Kidney capillary endothelial cell (primary cell): ENCODE results near the gene TMEM185B.
"Not testable (repeated sequence)": the region's sequence is repeated elsewhere in the genome, so short reads cannot be mapped to it uniquely, and the experiment has no call there.

Experiments used
- DNase-seq: peaks from one replicate; pipeline ENCODE4 v3.0.0-alpha.2; 2018; ENCODE audit warnings: low spot score

The TMEM185B gene

GRCh38 chr2:120251880-120252224 lies 28.7 kb upstream of the TMEM185B start:
- no peak for DNase-seq

DNA sequence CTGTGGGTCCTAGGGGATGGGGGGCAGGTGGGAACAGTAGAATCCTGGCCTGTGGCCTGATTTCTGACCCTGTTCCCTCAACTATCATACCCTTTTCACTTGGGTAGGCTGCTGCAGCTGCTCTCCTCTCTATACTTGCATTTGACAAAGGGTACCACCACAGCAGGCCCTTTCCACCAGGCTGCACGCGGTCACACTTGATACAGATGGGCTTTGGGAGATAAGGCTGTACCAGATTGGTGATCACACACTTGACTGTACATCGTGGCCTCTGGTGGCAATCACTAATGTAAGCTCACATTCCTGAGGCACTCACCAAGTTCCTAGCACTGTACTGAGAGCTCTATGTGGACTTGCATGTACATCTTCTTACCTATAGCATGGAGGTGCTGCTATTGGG lies 27.9 kb upstream of the TMEM185B start:
- no peak for DNase-seq

- no peak for DNase-seq
These were observed 27.4 kb upstream of the TMEM185B start for GRCh38 chr2:120250640-120251039.

DNA sequence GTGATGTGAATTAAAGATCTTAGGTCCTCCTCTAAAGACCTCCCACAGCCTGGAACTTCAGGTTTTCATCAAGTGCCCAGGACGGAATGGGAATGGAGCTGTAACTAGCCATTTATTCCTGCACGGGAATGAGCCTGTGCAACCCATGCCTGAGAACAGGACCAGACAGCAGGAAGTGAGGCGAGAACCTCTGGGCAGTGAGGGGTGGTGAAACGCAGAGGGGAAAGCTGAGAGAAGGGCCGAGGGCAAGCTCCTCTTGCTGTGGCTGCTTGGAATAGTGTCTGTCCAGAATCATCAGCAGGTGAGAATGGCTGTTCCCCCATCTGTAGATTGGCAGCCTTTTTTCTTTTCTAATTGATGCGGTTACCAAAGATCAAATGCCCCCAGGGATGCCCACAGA lies 24.7 kb upstream of the TMEM185B start:
- no peak for DNase-seq

- no peak for DNase-seq
These were observed 23.5 kb upstream of the TMEM185B start for GRCh38 chr2:120246546-120247300.

DNA sequence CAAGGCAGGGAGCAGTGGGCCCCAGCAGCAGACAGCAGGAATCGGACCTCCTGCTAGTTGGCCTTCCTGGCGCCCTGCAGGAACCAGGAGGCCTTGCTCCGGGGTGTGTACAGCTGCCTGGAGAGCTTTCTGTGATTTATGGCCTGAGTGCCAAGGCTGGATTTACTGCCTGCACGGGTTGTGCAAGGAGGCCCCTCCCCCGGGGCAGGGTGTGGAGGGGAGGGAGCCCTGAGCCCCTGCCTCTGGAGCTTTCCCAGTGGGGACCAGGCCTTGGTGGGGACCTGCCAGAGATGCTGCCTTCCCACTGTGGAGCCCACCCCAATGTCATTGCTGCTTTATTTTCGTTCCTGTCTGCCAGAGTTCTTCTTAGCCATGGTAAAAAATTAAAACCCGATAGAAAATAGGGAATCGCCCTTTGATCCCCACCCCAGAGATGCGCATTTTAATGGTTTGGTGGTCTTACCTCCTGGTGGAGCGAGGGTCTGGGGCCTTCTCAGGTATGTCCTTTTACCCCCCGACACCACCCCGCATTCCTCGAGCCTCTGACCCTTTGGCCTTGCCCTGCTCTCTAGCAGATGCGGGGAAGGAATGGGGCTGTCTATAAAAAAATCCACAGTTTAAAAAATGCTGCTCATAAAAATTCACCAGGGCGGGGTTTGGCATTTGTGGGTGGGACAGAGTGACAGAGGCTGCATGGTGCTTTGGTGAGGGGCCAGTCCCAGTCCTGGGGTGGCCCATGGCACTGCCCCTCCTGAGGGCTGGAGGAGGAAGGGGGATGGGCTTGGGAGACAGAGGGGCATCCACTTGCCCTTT lies 22.5 kb upstream of the TMEM185B start:
- DNase-seq, result no peak

DNA sequence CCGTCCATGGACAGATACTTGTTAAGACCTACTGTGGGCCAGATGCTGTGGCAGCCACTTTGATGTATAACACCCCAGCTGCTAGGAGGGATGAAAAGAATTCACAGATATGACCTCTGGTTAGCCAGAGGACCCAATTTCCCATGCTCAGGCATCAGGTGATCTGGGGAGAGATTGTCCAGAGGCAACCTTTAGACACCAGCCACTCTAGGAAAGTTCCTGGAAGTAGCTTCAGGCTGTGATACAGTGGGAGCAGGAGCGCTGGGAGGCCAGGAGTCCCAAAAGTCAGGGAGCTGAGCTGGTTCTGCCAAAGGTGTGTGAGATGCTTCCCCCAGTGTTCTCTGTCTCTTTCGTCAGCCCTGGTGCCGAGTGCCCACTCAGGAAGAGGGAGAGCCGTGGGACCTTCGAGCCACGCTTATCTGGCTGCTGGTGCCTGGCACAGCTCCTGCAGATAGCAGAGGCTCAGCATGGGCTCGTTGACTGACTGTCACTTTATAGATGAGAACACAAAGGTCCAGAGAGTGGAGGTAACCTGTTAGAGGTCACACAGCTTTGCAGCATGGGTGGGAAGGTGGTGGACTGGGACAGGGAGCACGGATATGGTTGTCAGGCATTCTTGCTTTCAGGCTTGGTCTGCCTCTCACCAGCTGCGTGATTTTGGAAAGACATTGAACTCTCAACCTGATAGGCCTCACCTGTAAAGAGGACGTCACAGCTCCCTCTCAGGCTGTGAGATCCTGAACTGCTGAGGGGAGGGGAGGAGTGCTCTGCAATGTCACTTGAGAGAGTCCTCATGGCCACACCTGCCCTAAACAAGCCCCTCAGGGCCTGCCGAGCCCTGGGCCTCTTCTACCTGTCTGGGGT lies 21.7 kb upstream of the TMEM185B start:
- no peak for DNase-seq

DNA sequence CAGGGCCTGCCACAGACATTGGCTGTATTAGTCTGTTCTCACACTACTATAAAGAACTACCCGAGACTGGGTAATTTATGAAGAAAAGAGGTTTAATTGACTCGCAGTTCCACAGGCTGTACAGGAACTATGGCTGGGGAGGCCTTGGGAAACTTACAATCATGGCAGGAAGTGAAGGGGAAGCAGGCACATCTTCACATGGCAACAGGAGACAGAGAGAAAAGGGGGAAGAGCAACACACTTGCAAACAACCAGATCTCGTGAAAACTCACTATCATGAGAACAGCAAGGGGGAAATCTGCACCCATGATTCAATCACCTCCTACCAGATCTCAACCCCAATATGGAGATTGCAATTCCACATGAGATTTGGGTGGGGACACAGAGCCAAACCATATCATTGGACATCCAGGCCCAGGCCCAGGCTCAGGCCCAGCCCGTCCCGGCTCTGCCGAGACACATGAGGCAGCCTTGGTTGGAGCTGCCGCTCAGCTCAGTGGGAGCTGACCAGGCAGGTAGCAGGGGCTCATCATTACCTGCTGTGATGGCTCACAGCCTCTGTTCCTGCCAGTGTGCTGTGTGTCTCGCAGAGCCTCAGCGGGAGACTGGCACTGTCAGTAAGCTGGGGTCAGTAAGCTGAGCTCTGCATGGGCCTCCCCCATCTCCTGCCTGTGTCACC lies 20.8 kb upstream of the TMEM185B start:
- DNase-seq, result no peak

DNA sequence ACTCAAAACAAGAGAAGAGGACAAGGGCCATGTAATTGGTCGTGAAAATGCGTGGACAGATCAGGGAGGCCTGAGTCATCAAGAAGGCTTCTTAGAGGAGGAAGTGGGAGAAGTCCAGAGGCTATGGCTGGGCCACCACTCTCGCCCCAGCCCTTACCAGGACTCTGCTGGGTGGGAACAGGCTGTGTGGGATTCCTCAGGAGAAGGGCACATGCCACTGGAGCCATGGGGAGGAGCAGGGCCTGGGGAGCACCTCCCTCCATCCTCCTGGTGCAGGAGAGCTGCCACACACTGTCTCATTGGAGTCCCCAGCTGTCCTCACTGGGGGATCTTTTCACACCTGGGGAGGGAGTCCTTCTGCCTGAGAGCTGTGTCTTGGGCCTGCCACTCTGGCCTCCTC lies 20.0 kb upstream of the TMEM185B start:
- no peak for DNase-seq

DNA sequence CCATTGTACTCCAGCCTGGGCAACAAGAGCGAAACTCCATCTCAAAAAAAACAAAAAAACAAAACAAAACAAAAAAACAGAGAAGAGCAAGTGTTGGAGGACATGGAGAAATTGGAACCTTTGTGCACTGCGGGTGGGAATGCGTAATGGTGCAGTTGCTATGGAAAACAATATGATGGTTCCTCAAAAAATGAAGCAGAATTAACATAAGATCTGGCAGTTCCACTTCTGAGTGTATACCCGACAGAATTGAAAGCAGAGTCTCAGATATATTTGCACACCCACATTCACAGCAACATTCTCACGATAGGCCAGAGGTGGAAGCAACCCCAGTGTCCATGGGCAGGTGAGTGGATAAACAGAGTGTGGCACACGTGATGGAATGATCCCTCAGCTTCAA lies 18.5 kb upstream of the TMEM185B start:
- no peak for DNase-seq

DNA sequence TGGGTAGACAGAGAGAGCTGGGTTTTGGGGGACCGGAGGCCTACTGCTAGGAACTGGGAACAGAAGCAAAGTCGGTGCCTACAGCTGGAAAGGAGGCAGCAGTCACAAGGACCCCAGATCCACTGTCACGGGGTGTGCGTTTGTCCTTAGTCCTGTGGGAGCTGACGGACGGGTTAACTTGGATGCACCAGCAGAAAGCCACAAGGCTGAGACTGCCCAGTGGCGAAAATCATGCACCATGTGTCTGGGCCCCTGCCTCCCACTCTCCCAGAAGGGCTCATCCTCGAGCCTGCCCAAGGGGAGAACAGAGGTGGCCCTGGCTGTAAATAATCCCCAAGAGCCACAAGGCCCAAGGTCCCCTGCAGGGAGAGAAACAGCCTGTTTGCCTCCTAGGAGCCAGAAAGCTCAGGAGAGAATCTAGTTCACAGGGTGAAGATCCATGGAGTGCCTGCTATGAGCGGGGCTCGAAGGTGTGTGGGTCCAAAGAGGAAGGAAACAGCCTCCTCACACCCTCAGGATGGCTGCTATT lies 17.8 kb upstream of the TMEM185B start:
- no peak for DNase-seq

GRCh38 chr2:120239488-120240287 lies 16.5 kb upstream of the TMEM185B start:
- DNase-seq, result peak; percentile 94

DNA sequence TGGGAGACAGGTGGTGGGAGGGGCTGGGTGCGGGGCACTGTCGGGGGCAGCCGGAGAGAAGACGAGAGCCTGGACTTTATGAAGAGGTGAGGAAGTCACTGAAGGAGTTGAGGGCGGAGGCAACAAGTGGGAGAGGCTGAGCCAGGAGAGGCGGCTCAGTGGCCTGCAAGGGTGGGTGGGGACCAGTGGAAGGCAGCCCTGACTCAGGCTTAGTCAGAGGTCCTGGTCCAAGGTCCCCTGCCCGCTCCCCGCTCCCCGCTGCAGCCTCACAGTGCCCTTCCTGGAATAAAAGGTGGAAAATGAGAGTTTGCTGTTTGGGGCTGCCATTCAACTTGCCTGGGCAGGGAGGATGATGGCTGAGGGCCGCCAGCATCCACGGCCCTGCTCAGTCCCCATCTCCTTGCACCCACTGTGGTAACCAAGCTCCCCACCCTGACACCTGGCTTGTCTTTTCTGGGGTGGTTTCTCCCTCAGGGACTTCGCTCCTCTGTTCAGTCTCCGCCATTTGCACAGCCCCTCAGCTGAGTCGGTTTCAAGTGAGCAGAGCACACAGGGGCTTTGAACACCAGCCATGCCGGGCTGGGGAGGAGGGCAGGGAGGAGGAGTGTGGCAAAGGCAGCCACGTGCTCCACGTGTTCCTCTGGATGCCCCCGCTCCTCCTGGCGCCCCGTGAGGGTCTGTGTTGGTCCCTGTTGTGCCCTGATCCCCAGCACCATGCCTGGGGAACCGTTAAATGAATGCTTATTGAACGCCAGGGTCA lies 15.7 kb upstream of the TMEM185B start:
- peak; percentile 88 for DNase-seq

DNA sequence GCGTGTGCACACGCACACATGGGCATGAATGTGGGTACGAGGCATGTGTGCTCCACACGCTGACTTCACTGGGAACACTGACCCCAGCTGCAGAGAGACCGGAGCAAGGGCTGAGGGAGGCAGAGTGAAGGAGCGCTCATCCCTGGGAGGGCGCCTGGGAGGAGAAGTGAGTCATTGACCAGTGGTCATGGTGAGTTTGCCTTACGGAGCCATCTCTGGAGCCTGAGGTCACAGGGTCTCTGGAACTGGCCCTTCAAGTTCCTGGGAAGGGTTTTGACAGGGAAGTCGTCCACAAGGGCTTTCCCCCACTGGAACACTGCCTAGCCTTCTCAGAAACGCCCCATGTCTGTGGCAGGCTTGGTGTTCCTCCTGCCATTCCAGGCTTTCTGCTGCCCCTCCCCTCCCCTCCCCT lies 14.3 kb upstream of the TMEM185B start:
- DNase-seq, result peak; percentile 67

- no peak for DNase-seq
These were observed 13.6 kb upstream of the TMEM185B start for GRCh38 chr2:120236791-120237190.

DNA sequence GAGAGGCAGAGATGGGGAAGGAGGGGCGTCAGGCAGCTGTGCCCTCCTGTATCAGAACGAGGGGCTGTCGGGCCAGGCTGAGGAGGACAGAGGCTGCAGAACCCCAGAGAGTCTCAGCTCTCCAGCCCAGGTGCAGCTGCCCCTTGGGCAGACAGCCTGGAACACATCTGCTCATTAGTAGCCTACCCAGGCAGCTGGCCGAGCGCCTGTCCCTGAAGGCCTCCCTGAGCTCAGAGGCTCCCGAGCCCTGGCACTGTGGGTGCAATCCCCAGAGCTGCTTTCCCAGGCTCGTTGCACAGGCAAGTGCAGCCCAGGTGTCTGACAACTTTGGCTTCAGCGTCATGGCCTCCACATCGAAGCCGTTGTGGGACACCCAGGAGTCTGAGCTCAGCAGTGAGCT lies 13.1 kb upstream of the TMEM185B start:
- DNase-seq, result no peak

- no peak for DNase-seq
These were observed 12.5 kb upstream of the TMEM185B start for GRCh38 chr2:120235681-120236080.

- not testable (repeated sequence) for DNase-seq
These were observed 12.0 kb upstream of the TMEM185B start for GRCh38 chr2:120235158-120235557.

GRCh38 chr2:120233292-120233691 lies 10.1 kb upstream of the TMEM185B start:
- no peak for DNase-seq

DNA sequence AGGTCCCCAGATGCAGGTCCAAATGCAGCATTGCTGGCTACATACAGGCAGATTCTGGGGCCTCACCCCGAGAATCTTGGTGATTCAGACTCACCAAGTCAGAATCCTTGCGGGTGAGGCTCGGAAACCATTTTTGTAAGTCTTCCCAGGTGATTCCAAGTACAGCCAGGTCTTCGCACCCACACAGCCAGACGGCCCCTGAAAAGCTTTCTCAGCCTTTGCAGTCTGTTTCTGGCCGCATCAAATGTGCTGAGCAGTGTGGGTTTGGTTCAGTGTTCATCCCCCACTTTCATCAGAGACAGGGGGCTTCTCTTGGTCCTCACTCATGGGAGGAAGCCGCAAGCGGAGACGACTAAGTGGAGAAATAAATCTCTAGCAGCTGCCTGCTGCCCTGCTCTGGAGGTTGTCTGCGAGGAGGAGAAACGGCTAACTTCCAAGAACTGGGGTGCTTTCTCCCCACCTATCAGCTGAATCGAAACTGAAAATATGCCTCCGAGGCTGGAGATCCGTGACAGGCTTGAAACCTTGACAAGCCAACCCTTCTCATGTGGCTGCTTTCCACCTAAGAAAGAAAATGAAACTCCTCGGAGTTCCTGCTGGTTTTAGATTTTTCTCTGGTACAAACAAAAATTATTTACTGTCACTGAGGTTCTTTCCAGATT lies 8.9 kb upstream of the TMEM185B start:
- DNase-seq, result no peak
